HL-60/S4 treated with retinoic acid at 250 ng/mL for 4 days and 3 days (cell line): Measurements from ENCODE around the gene PCIF1.

Source experiments
- in situ Hi-C: fragments of 300-500 bp; cut with MboI; formaldehyde crosslinking; loops from 2 replicates; pipeline ENCODE4 v1.7.0; 2022; ENCODE audit warnings: low sequenced_read_pairs

The PCIF1 gene

DNA sequence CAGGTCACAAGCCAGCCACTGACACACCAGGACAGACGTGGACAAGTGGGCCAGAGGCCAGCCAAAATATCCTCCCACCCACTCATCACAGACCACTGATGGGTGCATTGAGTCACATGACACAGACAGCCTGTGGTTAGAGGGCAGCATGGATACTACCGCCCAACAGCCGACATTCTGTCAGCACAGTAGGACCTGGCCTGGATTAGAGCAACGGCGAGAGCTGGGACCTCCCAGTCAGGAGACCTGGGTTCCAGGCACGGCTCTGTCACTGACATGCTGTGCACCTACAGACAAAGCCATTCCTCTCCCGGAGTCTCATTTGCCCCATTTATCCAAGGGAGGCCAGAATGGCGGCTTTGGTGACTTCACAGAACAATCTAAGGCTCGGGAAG is 29.5 kb downstream of the PCIF1 start:
- in situ Hi-C loops, result no loop called here

- in situ Hi-C loops, result no loop called here
Observed at GRCh38 chr20:45965169-45966002, 30.9 kb downstream of the PCIF1 start.

GRCh38 chr20:45967551-45968080 is 33.1 kb downstream of the PCIF1 start:
- in situ Hi-C loops, result no loop called here

GRCh38 chr20:45968081-45968671 is 33.7 kb downstream of the PCIF1 start:
- in situ Hi-C loops, result no loop called here

DNA sequence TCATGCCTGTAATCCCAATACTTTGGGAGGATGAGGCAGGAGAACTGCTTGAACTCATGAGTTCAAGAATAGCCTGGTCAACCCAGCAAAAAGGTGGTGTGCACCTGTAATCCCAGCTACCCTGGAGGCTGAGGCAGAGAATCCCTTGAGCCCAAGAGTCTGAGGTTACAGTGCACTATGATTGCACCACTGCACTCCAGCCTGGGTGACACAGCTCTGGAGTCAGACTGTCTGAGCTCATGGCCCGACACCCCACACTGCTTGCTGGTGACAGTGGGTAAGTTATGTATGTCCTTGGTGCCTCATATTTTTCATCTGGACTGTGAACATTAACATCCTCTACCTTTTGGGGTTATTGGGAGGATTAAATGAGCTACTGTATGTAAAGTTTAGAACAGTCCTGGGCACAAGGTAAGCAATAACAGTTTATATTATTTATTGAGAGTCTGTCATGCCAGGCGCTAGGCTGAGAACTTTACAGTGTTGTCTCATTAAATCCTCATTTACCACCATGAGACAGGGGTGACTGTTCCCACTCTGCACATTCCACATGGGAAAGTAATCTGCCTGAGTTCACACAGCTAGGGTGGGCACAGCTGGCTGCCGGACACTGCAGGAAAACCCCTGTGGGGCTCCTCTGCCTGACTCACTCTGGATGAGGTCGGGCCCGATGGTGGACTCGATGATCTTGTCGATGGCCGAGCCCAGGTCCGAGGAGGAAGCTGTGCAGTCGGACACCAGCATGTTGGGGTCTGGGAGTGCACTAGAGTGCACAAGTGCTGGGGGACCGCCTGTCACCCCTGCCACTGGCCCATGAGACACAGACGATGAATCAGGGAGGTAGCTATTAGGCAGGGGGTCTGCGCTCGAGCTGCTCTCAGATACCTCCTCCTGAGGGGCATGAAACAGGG is 34.6 kb downstream of the PCIF1 start:
- in situ Hi-C loops, result no loop called here

GRCh38 chr20:45969712-45970634 is 35.5 kb downstream of the PCIF1 start:
- in situ Hi-C loops, result no loop called here

DNA sequence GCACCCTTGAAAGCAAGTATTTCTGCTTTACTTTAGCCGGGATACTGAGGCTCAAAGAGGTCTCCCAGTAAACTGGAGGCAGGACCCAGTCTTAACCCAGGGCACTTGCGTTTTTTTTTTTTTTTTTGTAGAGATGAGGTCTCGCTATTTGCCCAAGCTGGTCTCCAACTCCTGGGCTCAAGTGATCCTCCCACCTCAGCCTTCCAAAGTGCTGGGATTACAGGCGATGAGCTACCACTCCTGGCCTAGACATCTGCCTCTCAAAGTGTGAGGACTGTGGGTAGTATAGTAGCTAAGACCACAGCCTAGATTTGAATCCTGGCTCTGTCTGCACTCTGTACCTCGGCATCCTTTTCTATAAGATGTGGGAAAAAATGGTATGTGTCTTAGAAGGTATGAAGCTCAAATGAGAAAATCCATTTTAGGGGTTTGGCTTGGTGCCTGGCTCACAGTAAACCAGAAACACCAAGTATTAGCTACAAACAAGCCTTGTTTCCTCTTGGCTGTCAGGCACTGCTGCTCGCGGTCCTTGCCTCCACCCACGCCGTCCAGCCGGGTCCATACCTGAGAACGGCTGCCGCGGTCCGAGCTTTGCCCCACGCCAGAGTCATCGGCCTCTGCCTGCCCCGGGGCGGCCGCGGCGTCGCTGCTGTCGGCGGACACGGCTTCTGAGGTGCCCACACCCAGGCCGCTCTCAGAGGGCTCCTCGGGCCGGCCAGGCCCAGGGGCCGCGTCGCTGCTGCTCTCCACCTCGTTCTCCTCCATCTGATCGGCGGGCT is 36.4 kb downstream of the PCIF1 start:
- in situ Hi-C loops, result no loop called here

DNA sequence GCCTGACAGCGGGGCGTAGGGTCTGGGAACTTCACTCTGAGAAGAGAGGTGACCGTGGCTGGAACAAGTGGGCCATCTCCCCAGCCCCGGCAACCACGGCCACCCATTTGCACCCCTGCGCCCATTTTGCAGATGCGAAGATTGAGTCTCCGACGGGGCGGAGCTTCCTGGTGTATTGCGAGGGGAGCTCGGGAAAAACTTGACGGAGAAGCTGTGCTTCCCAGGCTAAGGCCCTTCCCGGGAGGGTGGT is 36.9 kb downstream of the PCIF1 start:
- in situ Hi-C loops, result no loop called here

- in situ Hi-C loops, result no loop called here
Observed at GRCh38 chr20:45971675-45972499, 37.4 kb downstream of the PCIF1 start, which contains the start of gene ZNF335. ZNF335 (minus strand) TSS chr20:45972203; CDS start chr20:45971410, 793 bp downstream.

DNA sequence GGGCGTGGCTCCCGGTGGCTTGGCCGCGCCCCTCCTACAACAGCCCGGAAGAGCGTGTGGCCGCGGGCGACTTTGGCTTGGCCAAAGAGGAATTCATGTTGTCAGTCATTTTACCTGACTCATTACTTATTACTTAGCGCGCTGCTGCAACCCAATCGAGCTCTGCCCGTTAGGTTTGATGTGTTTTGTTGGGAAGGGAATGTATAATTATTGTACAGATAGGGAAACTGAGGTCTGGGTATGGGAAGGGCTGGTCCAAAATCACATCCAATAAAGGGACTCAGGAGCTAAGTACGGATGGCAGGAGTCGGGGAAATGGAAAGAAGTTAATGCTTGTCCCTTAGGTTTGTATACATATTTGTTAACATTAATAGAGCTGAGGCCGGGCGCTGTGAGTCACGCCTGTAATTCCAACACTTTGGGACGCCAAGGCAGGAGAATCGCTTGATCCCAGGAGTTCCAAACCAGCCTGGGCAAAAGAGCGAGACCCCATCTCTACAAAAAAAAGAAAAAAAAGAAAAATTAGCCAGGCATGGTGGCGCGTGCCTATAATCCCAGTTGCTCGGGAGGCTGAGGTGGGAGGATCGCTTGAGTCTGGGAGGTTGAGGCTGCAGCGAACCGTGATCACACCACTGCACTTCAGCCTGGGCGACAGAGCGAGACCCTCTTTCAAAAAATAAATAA is 38.2 kb downstream of the PCIF1 start:
- in situ Hi-C loops, result no loop called here

DNA sequence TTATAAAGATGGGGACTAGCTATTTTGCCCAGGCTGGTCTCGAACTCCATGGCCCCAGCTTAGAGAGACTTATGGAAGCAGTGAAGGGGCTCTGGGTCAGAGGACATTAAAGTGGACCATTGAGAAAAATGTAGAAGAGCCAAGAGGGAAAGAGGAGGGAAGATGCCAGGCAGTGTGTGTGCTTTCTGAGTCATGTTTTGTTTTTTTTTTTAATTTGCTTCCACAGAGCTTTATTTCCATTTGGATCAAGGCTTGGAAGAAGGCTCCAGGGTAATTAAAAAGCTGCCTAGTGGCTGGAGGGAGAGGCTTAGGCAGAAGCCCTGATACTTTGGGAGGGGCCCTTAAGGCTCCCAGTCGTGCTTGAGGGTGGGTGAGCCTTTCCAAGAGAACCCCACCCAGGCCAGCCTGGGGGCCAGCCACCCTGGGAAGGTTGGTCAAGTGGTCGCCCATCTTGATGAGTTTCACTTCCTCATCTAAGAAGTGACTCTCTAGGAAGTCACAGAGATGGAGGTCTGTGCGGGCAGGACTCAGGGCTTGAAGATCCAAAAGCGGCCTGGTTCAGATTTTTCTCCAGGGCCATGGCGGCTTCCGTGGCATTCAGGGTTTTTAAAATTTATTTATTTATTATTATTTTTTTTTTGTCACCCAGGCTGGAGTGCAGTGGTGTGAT is 40.5 kb downstream of the PCIF1 start:
- in situ Hi-C loops, result no loop called here

- in situ Hi-C loops, result no loop called here
Observed at GRCh38 chr20:45975686-45976085, 41.2 kb downstream of the PCIF1 start.

DNA sequence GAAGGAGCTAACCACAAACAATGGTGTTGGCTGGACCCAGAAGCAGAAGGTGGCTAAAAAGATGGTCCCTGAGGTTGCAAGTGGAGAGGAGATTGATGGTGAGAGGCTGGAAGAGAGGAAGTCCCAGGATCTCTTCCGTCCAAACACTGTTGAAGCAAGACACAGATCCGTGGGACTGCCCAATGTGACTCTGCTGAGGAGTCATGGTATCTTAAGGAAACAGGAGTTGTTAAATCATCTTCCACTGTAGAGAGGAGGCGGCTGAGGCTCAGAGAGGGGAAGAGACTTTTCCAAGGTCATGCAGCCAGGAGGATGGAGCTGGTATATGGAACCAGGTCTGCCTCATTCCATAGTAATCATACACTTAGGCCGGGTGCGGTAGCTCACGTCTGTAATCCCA is 41.6 kb downstream of the PCIF1 start:
- in situ Hi-C loops, result no loop called here

- in situ Hi-C loops, result no loop called here
Observed at GRCh38 chr20:45981261-45981660, 46.8 kb downstream of the PCIF1 start.

DNA sequence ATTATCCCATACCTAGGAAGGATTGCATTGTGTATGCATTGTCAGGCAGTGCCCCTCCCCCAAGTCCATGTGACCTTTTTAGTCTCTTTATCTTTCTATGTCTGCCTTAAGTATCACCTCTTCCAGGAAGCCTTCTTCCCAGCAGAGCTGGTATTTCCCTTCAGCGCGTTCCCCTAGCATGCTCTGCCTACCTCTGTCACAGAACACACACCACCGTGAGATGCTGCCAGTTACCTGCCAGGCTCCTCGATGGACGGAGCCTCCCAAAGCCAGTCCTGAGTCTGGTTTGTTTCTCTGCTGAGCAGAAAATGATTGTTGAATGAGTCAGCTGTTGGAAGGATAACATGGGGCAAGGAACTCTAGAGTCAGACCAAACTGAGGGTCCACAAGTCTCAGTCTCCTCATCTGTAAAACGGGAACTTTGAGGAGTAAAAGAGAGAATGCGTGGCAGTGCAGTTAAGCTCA is 48.8 kb downstream of the PCIF1 start:
- in situ Hi-C loops, result no loop called here

DNA sequence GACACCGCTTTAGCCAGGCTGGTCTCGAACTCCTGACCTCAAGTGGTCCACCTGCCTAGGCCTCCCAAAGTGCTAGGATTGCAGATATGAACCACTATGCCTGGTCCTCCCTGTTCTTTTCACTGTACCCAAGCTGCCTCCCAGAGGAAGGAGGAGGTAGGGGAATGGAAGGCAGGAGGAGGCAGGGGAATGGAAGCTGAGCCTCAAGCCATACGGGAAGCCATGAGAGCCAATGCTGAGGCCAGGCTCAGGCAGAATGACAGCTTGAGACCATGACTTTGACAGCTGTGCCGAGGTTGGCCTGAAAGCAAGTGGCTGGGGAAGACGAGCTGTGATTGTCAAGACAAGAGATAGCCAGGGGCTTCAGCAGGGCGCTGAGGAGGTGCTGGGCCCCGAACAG is 51.1 kb downstream of the PCIF1 start:
- in situ Hi-C loops, result no loop called here

DNA sequence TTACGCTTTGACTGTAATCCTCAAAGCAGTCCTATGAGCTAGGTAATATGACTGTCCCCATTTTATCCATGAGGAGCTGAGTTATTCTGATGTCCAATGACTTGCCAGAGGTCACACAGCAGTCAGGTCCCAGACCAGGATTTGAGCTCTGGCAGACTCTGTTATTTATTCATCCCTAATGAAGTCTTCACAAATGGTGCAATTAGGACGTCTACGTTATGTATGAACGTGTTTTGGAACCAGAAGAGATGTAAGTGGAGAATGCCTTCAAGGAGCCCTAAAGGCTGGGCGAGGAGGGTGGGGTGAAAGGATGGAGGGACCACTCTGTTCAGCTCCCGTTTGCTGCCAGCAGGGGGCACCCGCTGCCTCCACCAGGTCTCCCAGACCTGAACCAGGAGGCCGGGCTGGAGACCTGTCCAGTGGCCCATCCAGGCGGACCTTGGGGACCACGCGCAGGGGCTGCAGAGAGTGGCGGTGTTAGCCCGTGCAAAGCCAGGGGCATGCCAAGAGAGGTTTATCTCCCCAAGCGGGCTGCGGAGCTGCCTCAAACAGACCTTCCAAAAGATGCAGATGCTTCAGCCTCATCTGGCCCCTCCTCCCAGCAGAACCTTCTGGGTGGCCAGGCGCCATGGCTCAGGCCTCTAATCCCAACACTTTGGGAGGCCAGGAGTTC is 52.8 kb downstream of the PCIF1 start:
- in situ Hi-C loops, result no loop called here
